Astrocyte of the cerebellum (primary cell): ENCODE data around the gene WWOX.

ENCODE experiments used
- DNase-seq: peaks from one replicate; pipeline ENCODE4 v3.0.0-alpha.2; 2011; ENCODE audit warnings: low read depth
- H3K4me3 ChIP-seq: 2 replicates; pipeline ENCODE4 v1.5.1; 2011; ENCODE audit warnings: mild to moderate bottlenecking, low read depth, low read length, moderate library complexity
- CTCF ChIP-seq: IDR thresholded peaks from 2 replicates; pipeline ENCODE4 v1.5.1; 2012; ENCODE audit warnings: low read length, low read depth, moderate library complexity, mild to moderate bottlenecking; ENCODE audit errors: missing control alignments
- in situ Hi-C: cut with HindIII; loops from 2 replicates; pipeline ENCODE4 v1.10.0; 2017; ENCODE audit warnings: low sequenced_read_pairs

The WWOX gene

DNA sequence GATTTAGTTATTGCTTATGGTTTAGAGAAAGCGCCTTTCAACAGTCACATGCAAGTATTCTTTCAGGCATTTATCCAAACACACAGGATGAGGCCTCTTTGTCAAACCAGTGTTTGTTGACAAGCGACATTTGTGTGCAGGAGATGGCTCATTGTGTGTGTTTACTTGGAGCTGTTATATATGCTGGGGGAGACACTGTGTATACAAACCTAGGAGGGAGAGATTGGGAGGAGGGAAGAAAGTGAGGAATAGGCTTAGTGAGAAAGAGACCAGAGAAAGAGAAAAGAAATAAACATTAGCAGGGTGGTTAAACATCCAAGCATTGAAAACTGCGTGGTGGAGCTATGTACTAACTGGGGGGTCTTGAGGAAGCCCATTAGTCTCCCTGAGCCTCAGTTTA lies 1063.5 kb downstream of the WWOX start:
- in situ Hi-C loops: no loop called here
- TF ChIP-seq CTCF: no peak
- H3K4me3 ChIP-seq: no peak overlapping the region
- DNase-seq: no peak

DNA sequence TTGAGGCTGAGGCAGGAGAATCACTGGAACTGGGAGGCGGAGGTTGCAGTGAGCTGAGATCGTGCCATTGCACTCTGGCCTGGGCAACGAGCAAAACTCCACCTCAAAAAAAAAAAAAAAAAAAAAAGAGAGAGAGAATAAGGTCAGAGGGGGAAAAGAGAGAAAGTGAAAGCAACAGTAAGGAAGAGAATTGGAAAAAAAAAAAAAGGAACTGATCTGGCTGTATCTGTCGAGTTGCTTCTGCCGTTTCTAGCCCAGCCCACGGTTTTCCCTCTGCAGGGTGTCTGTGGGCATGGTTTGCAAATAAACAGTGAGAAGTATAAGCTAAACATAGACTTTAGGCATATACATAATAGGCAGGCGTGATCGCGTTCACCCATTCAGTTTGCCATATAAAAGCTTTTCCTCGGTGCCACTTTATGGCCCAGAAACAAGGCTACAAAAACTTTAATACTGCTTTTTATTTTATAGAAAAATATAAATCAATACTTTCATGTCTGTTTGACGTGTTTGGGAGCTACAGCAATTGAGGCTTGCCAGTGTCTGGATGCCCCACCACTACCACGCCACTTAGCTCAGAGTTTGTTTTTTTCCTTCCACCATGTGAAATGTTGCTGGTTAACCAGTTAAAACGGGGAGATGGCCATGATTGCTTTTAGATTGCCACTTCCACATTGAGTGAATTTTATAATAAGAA lies 1064.4 kb downstream of the WWOX start:
- no peak for TF ChIP-seq CTCF
- no peak for DNase-seq
- H3K4me3 ChIP-seq: no peak overlapping the region
- in situ Hi-C loops: no loop called here

- DNase-seq: no peak
- H3K4me3 ChIP-seq: no peak overlapping the region
- in situ Hi-C loops: no loop called here
These were observed 1065.0 kb downstream of the WWOX start for GRCh38 chr16:79164388-79164995.

GRCh38 chr16:79165079-79165478 lies 1065.6 kb downstream of the WWOX start:
- no peak for TF ChIP-seq CTCF
- DNase-seq: no peak
- in situ Hi-C loops: no loop called here
- H3K4me3 ChIP-seq: no peak overlapping the region

More at GRCh38 chr16:79164388-79164995, 1065.0 kb downstream of the WWOX start:
- no peak for TF ChIP-seq CTCF

DNA sequence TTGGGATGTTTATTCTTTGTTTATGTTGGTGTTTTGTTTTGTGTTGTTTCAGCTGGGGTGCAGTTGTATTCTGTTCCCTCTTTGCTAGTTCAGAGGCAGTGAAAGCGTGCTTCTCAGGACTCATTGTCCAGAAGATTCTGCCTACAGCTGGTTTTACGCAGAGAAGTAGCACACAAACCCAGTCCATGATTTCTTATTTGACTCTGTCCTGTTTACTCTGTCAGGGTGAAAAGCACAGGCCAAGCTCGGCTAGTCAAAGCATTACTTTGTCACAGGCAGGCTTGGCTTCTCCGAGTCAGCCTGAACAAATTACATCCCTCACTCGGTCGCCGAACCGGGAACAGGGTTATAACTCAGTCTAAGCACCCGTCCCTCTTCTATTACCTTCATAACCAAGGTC lies 1066.1 kb downstream of the WWOX start:
- in situ Hi-C loops: no loop called here
- no peak for TF ChIP-seq CTCF
- no peak overlapping the region for H3K4me3 ChIP-seq
- no peak for DNase-seq

DNA sequence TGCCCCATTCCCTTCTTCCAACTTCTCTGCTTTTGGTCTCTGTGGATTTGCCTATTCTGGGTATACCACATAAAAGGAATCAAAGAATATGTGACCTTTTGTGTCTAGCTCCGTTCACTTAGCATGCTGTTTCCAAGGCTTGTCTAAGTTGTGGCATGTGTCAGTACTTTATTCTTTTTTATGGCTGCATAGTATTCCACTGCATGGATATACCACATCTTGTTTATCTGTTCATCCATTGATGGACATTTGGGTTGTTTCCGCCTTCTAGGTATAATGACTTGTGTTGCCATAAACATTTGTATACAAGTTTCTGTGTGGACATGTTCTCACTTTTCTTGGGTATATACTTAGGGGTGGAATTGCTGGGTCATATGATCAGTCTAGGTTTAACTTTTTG lies 1068.4 kb downstream of the WWOX start:
- in situ Hi-C loops: no loop called here
- TF ChIP-seq CTCF: no peak
- H3K4me3 ChIP-seq: no peak overlapping the region
- DNase-seq: no peak
